Uterus (tissue), 4 donors: ENCODE measurements around the gene PSMB9. TPM values are rescaled to one million over a fixed set of nuclear protein-coding genes. Genes with fewer than 3 reads are reported as not detected.

Experiments used
- DNase-seq, 2 donors: peaks; one replicate each; pipeline ENCODE4 v3.0.0-alpha.2; 2019 to 2020
- H3K27ac ChIP-seq, 2 donors: fragments of 200-600 bp; sonication (generic); 1 replicate in 1 of 2; 2 replicates in 1 of 2; pipeline ENCODE4 v1.5.1; 2016 to 2018
- H3K27me3 ChIP-seq, 2 donors: fragments of 200-600 bp; sonication (generic); one replicate each; pipeline ENCODE4 v1.5.1; 2018 to 2019; ENCODE audit warnings: control low read depth in 1 of 2
- H3K36me3 ChIP-seq, 2 donors: fragments of 200-600 bp; sonication (generic); one replicate each; pipeline ENCODE4 v1.5.1; 2019; ENCODE audit warnings: control low read depth in 1 of 2
- H3K4me1 ChIP-seq, 2 donors: fragments of 200-600 bp; sonication (generic); one replicate each; pipeline ENCODE4 v1.5.1; 2018 to 2019; ENCODE audit warnings: control low read depth in 1 of 2
- H3K4me3 ChIP-seq, 2 donors: fragments of 200-600 bp; sonication (generic); 1 replicate in 1 of 2; 2 replicates in 1 of 2; pipeline ENCODE4 v1.5.1; 2018 to 2019; ENCODE audit warnings: mild to moderate bottlenecking in 1 of 2
- H3K9me3 ChIP-seq, 2 donors: fragments of 200-600 bp; sonication (generic); one replicate each; pipeline ENCODE4 v1.5.1; 2019; ENCODE audit warnings: control low read depth in 1 of 2
- POLR2A ChIP-seq, 2 donors: fragments of 450-650 bp; IDR thresholded peaks; one replicate each; pipeline ENCODE4 v1.6.1; 2016; ENCODE audit warnings: antibody characterized with exemption in 2 of 2, mild to moderate bottlenecking in 1 of 2, moderate library complexity in 1 of 2
- intact Hi-C: fragments of 100-400 bp; cut with DNase I; formaldehyde crosslinking; loops from one replicate; pipeline ENCODE4 v1.15.1; 2023; ENCODE audit warnings: low total_unique reads
- total RNA-seq, 4 donors: library from RNA; depleted of rRNA in 3 of 4; stranded (reverse); fragments of >200 nt in 3 of 4; gene quantifications; one replicate each; pipeline versions ENCODE4 v1.1.0 to v1.2.4, GENCODE V29; 2014 to 2023
- TF ChIP-seq, protein P1 (sequence below), 4 experiments: fragments of 200-600 bp in 2 of 4; fragments of 450-650 bp in 2 of 4; sonication (generic) in 2 of 4; IDR thresholded peaks; one replicate each; pipeline ENCODE4 v1.5.1; 2016 to 2019; ENCODE audit warnings: antibody characterized with exemption in 4 of 4, mild to moderate bottlenecking in 2 of 4, moderate library complexity in 1 of 4
- donor health status: DM: yes; HTN: yes; CAD: no.

PSMB9 gene
- total RNA-seq, 4 donors from 2014 or later = 14.0 to 50.7 (median 38.6) TPM

- DNase-seq = no peak
- Histone ChIP-seq H3K4me1 (no peaks in the 10 kb centered on the region), H3K27ac (no peak overlapping the region), H3K9me3 (no peaks in the 10 kb centered on the region), H3K27me3 (no peaks in the 10 kb centered on the region), H3K4me3 (no peak overlapping the region), H3K36me3 (no peaks in the 10 kb centered on the region)
- intact Hi-C loops = no loop called here
- TF ChIP-seq POLR2A (IDR thresholded peaks at IDR 0.05) = no peak
- TF ChIP-seq, protein P1, sequence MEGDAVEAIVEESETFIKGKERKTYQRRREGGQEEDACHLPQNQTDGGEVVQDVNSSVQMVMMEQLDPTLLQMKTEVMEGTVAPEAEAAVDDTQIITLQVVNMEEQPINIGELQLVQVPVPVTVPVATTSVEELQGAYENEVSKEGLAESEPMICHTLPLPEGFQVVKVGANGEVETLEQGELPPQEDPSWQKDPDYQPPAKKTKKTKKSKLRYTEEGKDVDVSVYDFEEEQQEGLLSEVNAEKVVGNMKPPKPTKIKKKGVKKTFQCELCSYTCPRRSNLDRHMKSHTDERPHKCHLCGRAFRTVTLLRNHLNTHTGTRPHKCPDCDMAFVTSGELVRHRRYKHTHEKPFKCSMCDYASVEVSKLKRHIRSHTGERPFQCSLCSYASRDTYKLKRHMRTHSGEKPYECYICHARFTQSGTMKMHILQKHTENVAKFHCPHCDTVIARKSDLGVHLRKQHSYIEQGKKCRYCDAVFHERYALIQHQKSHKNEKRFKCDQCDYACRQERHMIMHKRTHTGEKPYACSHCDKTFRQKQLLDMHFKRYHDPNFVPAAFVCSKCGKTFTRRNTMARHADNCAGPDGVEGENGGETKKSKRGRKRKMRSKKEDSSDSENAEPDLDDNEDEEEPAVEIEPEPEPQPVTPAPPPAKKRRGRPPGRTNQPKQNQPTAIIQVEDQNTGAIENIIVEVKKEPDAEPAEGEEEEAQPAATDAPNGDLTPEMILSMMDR (IDR thresholded peaks at IDR 0.05) = no peak
Observed at GRCh38 chr6:32832535-32832934, 21.5 kb upstream of the PSMB9 start.

GRCh38 chr6:32833664-32834063 is 20.3 kb upstream of the PSMB9 start:
- H3K9me3 ChIP-seq = no peaks in the 10 kb centered on the region
- H3K4me3 ChIP-seq = no peak overlapping the region
- no peak overlapping the region for H3K27ac ChIP-seq
- no peaks in the 10 kb centered on the region for H3K36me3 ChIP-seq
- TF ChIP-seq, protein P1 (IDR thresholded peaks at IDR 0.05) = no peak
- TF ChIP-seq POLR2A (IDR thresholded peaks at IDR 0.05) = no peak
- no peaks in the 10 kb centered on the region for H3K27me3 ChIP-seq
- no peaks in the 10 kb centered on the region for H3K4me1 ChIP-seq
- intact Hi-C loops = no loop called here
- DNase-seq = no peak

GRCh38 chr6:32835167-32835893 is 18.7 kb upstream of the PSMB9 start:
- no peak for DNase-seq
- no peaks in the 10 kb centered on the region for H3K27me3 ChIP-seq
- H3K9me3 ChIP-seq = no peaks in the 10 kb centered on the region
- H3K36me3 ChIP-seq = no peaks in the 10 kb centered on the region
- intact Hi-C loops = no loop called here
- H3K4me1 ChIP-seq = no peaks in the 10 kb centered on the region
- H3K4me3 ChIP-seq = no peak overlapping the region
- no peak overlapping the region for H3K27ac ChIP-seq
- TF ChIP-seq POLR2A (IDR thresholded peaks at IDR 0.05) = no peak
- TF ChIP-seq, protein P1 (IDR thresholded peaks at IDR 0.05) = no peak

- Histone ChIP-seq H3K27me3 (no peaks in the 10 kb centered on the region), H3K27ac (peak overlapping the region in 1 of 2 donors; percentile 98), H3K4me3 (no peak overlapping the region), H3K4me1 (no peaks in the 10 kb centered on the region), H3K36me3 (no peaks in the 10 kb centered on the region), H3K9me3 (no peaks in the 10 kb centered on the region)
- DNase-seq = no peak
- intact Hi-C loops = no loop called here
- TF ChIP-seq POLR2A (IDR thresholded peaks at IDR 0.05) = no peak
- TF ChIP-seq, protein P1 (IDR thresholded peaks at IDR 0.05) = no peak
Observed at GRCh38 chr6:32836873-32837272, 17.1 kb upstream of the PSMB9 start.

DNA sequence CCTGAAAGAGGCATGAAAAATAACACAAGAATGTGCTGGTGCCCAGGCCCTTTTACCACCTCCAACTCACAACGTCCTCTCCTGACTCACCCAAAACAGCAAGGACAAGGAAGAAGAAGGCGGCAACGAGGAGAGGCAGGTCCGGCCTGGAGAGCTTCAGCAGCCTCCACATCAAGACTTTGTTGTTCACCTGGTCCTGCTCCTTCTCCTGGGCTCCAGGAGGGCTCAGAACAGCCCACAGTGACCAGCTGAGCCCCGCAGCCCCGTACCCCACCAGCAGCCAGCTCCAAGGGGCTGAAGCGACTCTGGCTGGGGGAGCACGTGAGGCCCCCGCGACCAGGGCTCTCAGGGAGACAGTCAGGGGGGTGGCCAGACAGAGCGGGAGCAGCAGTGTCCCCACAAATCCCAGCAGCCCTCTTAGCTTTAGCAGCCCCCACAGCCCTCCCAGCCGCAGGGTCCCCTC is 16.3 kb upstream of the PSMB9 start:
- DNase-seq = no peak
- intact Hi-C loops = no loop called here
- Histone ChIP-seq H3K36me3 (no peaks in the 10 kb centered on the region), H3K4me3 (peak overlapping the region; percentile 77 to 84), H3K9me3 (no peaks in the 10 kb centered on the region), H3K4me1 (no peaks in the 10 kb centered on the region), H3K27me3 (no peaks in the 10 kb centered on the region), H3K27ac (peak overlapping the region; percentile 98)
- TF ChIP-seq, protein P1 (IDR thresholded peaks at IDR 0.05) = no peak
- TF ChIP-seq POLR2A (IDR thresholded peaks at IDR 0.05) = peak in 1 of 2 donors; percentile 5
